Skeletal muscle tissue (tissue), 4 donors: ENCODE data around the gene RIPK1. TPM values are rescaled to one million over a fixed set of nuclear protein-coding genes. Genes with fewer than 3 reads are reported as not detected.
"Not testable (repeated sequence)": the region's sequence is repeated elsewhere in the genome, so short reads cannot be mapped to it uniquely, and the experiment has no call there.

Experiments used
- H3K27ac ChIP-seq: one replicate; pipeline ENCODE4 v1.7.0; 2013; ENCODE audit warnings: mild to moderate bottlenecking, low read depth, low read length, inconsistent platforms
- H3K27me3 ChIP-seq, 3 donors: one replicate each; pipeline ENCODE4 v1.7.0; 2013; ENCODE audit warnings: low read length in 3 of 3; ENCODE audit not compliant: control insufficient read depth in 3 of 3, insufficient read depth in 3 of 3
- H3K36me3 ChIP-seq, 3 donors: one replicate each; pipeline ENCODE4 v1.7.0; 2013; ENCODE audit warnings: low read length in 3 of 3; ENCODE audit not compliant: control insufficient read depth in 3 of 3, insufficient read depth in 3 of 3
- H3K4me1 ChIP-seq, 3 donors: one replicate each; pipeline ENCODE4 v1.7.0; 2013; ENCODE audit warnings: low read length in 3 of 3, mild to moderate bottlenecking in 3 of 3; ENCODE audit not compliant: control insufficient read depth in 3 of 3, insufficient read depth in 3 of 3
- H3K4me3 ChIP-seq, 3 donors: one replicate each; pipeline ENCODE4 v1.7.0; 2013; ENCODE audit warnings: low read length in 3 of 3
- H3K9ac ChIP-seq, 3 donors: one replicate each; pipeline ENCODE4 v1.7.0; 2013; ENCODE audit warnings: low read length in 3 of 3, mild to moderate bottlenecking in 3 of 3, moderate library complexity in 2 of 3, low read depth in 1 of 3
- H3K9me3 ChIP-seq, 3 donors: one replicate each; pipeline ENCODE4 v1.7.0; 2013; ENCODE audit warnings: low read length in 3 of 3; ENCODE audit not compliant: control insufficient read depth in 3 of 3
- total RNA-seq: library from RNA; depleted of rRNA; stranded (reverse); fragments of >200 nt; gene quantifications from one replicate; pipeline ENCODE4 v1.2.3, GENCODE V29; 2014
- donor health status: Osteomylitis.

The RIPK1 gene
- total RNA-seq, 1 donor from 2014 or later: 14.6 TPM

- Histone ChIP-seq H3K4me3 (no peak overlapping the region), H3K27ac (no peak overlapping the region), H3K27me3 (no peaks in the 10 kb centered on the region), H3K4me1 (peaks cover 2 to 9% (median 5%) of the 10 kb centered on the region in 3 donors), H3K9me3 (no peaks in the 10 kb centered on the region), H3K9ac (no peak overlapping the region), H3K36me3 (no peaks in the 10 kb centered on the region)
These were observed 22.9 kb upstream of the RIPK1 start for GRCh38 chr6:3045369-3045768.

GRCh38 chr6:3045777-3046176, 22.5 kb upstream of the RIPK1 start:
- no peaks in the 10 kb centered on the region for H3K9me3 ChIP-seq

GRCh38 chr6:3046295-3046694, 22.0 kb upstream of the RIPK1 start:
- no peak overlapping the region for H3K4me3 ChIP-seq
- H3K36me3 ChIP-seq: no peaks in the 10 kb centered on the region
- H3K27ac ChIP-seq: no peak overlapping the region
- no peaks in the 10 kb centered on the region for H3K9me3 ChIP-seq
- no peaks in the 10 kb centered on the region for H3K27me3 ChIP-seq
- H3K4me1 ChIP-seq: peaks cover 2 to 5% (median 5%) of the 10 kb centered on the region in 3 donors
- no peak overlapping the region for H3K9ac ChIP-seq

More at GRCh38 chr6:3045777-3046176, 22.5 kb upstream of the RIPK1 start:
- Histone ChIP-seq H3K27ac (no peak overlapping the region), H3K27me3 (no peaks in the 10 kb centered on the region), H3K36me3 (no peaks in the 10 kb centered on the region), H3K4me3 (no peak overlapping the region), H3K9ac (no peak overlapping the region), H3K4me1 (peaks cover 2 to 9% (median 5%) of the 10 kb centered on the region in 3 donors)

GRCh38 chr6:3048009-3048408, 20.3 kb upstream of the RIPK1 start:
- H3K27ac ChIP-seq, H3K9me3 ChIP-seq, H3K4me3 ChIP-seq, H3K27me3 ChIP-seq, H3K4me1 ChIP-seq, H3K36me3 ChIP-seq, H3K9ac ChIP-seq: not testable (repeated sequence)

- H3K9ac ChIP-seq: no peak overlapping the region
- no peaks in the 10 kb centered on the region for H3K36me3 ChIP-seq
- peaks cover 10 to 12% (median 11%) of the 10 kb centered on the region in 3 donors for H3K4me1 ChIP-seq
- peak overlapping the region in 2 of 3 donors; percentile 51 to 71 for H3K4me3 ChIP-seq
- H3K27me3 ChIP-seq: no peaks in the 10 kb centered on the region
- H3K27ac ChIP-seq: no peak overlapping the region
- H3K9me3 ChIP-seq: no peaks in the 10 kb centered on the region
These were observed 15.6 kb upstream of the RIPK1 start for GRCh38 chr6:3052481-3053230.

GRCh38 chr6:3053231-3053508, 15.1 kb upstream of the RIPK1 start:
- Histone ChIP-seq H3K36me3 (no peaks in the 10 kb centered on the region), H3K27me3 (no peaks in the 10 kb centered on the region), H3K9ac (peak overlapping the region; percentile 33 to 70 (median 53)), H3K4me1 (peaks cover 10 to 12% (median 11%) of the 10 kb centered on the region in 3 donors), H3K4me3 (peak overlapping the region; percentile 51 to 71 (median 64)), H3K9me3 (no peaks in the 10 kb centered on the region), H3K27ac (no peak overlapping the region)

GRCh38 chr6:3054229-3055157, 13.8 kb upstream of the RIPK1 start:
- Histone ChIP-seq H3K9ac (peak overlapping the region in 2 of 3 donors; percentile 33 to 53), H3K4me3 (peak overlapping the region; percentile 43 to 71 (median 64)), H3K4me1 (peaks cover 10 to 12% (median 11%) of the 10 kb centered on the region in 3 donors)
- H3K36me3 ChIP-seq, H3K27me3 ChIP-seq, H3K9me3 ChIP-seq, H3K27ac ChIP-seq: not testable (repeated sequence)

GRCh38 chr6:3055158-3055499, 13.2 kb upstream of the RIPK1 start:
- H3K27me3 ChIP-seq, H3K9ac ChIP-seq, H3K9me3 ChIP-seq, H3K36me3 ChIP-seq, H3K27ac ChIP-seq, H3K4me3 ChIP-seq: not testable (repeated sequence)
- peaks cover 10 to 12% (median 11%) of the 10 kb centered on the region in 3 donors for H3K4me1 ChIP-seq

- H3K9ac ChIP-seq: no peak overlapping the region
These were observed 11.1 kb upstream of the RIPK1 start for GRCh38 chr6:3057063-3057770.

More at GRCh38 chr6:3057063-3057770, 11.1 kb upstream of the RIPK1 start:
- Histone ChIP-seq H3K27ac (no peak overlapping the region), H3K4me3 (no peak overlapping the region), H3K4me1 (peaks cover 10 to 12% (median 11%) of the 10 kb centered on the region in 3 donors), H3K9me3 (no peaks in the 10 kb centered on the region), H3K27me3 (no peaks in the 10 kb centered on the region), H3K36me3 (no peaks in the 10 kb centered on the region)
